HG02943 (cell line): ENCODE results near the gene STK11IP.
A peak's percentile ranks its signal among the peaks of the same experiment; 100 is the strongest.

Experiments
- ATAC-seq: cut with Tn5 transposase; IDR thresholded peaks from one replicate; pipeline ENCODE4 v1.9.1; 2021; ENCODE audit warnings: mild to moderate bottlenecking, low read depth, moderate library complexity; ENCODE audit not compliant: unreplicated experiment

STK11IP gene, protein sequence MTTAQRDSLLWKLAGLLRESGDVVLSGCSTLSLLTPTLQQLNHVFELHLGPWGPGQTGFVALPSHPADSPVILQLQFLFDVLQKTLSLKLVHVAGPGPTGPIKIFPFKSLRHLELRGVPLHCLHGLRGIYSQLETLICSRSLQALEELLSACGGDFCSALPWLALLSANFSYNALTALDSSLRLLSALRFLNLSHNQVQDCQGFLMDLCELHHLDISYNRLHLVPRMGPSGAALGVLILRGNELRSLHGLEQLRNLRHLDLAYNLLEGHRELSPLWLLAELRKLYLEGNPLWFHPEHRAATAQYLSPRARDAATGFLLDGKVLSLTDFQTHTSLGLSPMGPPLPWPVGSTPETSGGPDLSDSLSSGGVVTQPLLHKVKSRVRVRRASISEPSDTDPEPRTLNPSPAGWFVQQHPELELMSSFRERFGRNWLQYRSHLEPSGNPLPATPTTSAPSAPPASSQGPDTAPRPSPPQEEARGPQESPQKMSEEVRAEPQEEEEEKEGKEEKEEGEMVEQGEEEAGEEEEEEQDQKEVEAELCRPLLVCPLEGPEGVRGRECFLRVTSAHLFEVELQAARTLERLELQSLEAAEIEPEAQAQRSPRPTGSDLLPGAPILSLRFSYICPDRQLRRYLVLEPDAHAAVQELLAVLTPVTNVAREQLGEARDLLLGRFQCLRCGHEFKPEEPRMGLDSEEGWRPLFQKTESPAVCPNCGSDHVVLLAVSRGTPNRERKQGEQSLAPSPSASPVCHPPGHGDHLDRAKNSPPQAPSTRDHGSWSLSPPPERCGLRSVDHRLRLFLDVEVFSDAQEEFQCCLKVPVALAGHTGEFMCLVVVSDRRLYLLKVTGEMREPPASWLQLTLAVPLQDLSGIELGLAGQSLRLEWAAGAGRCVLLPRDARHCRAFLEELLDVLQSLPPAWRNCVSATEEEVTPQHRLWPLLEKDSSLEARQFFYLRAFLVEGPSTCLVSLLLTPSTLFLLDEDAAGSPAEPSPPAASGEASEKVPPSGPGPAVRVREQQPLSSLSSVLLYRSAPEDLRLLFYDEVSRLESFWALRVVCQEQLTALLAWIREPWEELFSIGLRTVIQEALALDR

DNA sequence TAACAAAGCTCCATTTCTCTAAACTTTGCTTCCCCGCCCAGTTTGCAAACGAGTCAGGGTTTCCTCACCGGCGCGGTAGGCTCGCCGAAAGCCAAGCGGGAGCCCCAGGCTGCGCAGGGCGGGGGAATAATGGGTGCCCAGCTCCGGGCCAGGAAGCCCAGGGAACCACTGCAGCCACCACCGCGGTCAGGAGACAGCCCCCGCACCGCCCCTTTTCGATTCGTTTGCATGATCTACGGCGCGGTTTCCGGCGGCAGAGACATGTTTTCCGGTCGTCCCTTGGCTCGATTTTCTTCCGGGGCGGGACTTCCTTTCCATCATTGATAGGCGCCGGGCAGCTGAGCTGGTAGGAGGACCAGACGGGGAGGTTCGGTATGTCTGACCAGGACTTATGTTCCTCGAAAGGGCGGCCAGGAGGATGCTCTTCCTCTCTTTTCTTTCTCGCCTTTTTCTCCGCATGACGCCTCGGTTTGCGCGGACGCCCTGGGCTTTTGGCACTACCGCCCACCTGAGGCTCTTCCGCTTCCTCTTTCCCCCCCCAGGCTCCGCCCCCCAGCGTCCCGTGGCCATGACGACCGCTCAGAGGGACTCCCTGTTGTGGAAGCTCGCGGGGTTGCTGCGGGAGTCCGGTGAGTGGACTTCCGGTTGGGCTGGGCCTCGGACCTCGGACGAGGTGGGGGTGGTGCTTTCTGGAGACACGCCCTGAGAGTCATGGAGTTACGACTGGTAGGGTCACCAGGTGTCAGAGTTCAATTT is at the start of gene STK11IP:
Gene STK11IP (plus strand): TSS at position 306 of the 756 bp plus-strand sequence. CDS start 263 bp downstream, at position 569.
- ATAC-seq, result peak; percentile 92

DNA sequence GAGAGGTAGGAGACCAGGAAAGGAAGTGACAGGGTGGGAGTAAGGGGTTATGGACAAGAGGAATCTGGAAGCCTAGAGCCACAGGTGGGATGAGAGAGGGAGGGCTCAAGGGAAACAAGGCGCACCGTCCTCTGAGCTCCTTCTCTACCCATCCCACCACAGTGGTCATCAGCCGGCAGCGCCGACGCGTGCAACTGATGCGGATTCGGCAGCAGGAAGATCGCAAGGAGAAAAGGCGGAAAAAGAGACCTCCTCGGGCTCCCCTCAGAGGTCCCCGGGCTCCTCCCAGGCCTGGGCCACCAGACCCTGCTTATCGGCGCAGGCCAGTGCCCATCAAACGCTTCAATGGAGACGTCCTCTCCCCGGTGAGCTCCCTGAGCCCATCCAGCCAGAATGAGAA is 48.7 kb upstream of the STK11IP start:
- ATAC-seq, result no peak

DNA sequence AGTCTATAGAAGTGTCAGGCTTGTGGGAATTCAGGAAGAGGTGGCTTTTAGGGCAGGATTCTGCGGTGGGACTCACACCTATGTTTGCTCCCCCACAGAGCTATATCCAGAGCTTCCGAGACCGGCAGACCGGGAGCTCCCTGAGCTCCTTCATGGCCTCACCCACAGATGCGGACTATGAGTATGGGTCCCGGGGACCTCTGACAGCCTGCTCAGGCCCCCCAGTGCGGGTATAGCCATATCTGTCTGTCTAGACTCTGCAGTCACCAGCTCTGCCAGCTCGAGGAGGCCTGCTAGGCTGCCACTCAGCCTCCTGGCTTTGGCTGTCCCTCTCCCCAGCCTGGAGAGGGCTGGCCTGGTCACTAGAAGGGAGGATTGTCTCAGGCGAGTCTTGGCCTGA is 48.0 kb upstream of the STK11IP start:
- no peak for ATAC-seq

DNA sequence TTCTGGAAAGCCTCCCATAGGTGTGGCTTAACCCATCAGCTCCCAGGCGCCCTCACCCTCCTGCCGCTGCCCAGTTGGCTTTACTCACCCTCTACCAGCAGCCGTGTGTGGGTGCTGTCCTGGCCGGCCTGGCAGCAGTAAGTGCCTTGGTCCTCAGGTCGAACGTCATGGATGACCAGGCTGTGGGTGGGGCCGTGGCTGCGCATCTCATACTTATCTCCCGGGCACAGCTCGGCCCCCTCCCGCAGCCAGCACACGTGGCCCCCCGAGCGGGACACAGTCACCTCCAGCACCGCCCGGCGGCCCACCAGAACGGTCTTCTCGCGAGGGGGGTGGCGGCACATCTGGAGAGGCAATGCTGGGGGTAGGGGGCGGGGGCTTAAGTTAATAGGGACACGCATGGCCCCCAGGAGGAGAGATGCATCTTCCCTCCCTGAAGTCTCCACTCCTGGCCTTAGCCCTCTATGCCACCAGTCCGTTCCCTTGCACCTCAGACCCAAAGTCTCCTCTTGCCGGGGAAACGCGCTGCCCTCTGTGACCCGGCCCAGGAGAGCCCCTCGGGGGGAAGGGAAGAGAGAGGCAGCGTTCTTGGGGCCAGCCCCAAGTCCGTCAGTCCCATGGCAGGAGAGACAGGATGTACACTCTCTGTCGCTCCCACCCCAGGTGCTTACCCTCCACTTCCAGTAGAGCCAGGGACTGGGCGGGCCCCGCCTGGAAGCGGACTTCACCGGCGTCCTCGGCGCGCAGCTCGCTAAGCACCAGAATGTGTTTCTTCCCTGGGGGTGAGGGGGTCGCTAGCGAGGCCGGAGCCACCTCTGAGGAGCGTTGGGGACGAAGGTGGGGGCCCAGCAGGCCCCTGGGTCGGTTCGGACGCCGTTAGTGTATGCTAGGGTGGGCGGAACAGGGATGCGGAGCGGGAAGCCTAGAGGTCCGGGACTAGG is 45.9 kb upstream of the STK11IP start:
- peak; percentile 16 for ATAC-seq

DNA sequence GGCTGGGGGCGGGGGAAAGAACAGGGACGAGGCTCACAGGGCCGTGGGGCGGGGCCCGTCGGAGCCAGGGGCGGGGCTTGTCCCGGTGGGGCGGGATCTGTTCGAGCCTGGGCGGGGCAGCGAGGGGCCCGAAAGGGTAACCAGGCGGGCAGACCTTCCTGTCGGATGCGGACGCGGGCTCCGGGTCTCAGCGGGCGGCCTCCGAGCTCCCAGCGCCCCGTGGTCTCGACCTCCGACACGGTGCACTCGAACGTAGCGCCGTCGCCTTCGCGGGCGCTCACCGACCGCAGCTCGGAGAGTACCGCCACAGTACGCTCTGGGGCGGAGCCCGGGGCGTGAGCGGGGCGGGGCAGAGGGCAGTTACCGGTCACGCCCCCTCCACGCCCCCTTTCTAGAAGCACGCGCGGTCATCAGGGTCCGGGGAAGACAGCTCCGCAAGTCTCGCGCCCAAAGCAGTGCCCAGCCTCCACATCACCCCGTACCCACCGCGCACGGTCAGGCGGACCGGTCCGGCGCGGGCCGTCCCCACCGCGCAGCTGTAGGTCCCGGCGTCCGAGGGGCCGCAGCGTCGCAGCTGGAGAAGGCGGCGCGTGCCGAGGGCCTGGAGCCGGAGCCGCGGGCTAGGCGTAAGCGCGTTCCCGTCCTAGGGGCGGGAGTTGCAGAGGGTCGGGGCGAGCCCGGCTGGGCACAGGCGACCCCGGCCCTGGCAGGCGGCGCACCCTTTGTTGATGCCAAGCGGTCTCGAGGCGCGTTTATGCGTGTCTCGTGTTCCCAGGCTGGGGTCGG is 45.1 kb upstream of the STK11IP start:
- ATAC-seq, result peak; percentile 91

DNA sequence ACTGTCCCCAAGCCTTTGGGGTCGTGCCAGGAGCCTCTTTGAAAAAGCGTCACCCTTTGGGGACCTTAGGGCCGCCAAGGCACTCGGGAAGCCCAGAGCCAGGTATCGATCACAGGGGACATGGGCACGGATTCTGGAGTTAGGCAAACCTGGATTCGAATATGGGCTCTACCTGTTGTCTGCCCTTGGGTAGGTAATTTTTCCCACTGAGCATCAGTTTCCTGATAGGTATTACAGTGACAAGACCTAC is 44.6 kb upstream of the STK11IP start:
- ATAC-seq, result no peak

DNA sequence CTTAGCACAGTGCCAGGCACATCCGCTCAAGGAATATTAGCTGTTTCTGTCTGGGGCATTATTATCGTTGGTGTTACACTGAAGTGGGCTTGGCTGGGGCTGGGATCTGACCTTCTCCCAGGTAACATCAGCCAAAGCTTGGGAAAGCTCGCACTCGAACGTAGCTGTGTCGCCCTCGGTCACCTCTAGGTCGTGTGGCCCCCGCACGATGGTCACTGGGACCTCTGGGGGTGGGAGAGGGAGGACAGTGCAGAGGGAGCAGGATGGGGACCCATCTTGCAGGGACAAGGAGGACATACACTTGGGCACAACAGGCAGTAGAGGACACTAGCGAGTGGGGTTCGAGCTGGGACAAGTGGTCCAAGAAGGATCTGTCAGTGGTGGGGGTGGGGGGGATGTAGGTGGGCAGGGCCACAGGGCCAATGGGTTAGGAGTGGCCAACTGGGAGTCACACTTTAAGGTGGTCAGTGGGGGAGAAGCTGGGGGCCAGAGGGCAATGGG is 44.1 kb upstream of the STK11IP start:
- no peak for ATAC-seq

DNA sequence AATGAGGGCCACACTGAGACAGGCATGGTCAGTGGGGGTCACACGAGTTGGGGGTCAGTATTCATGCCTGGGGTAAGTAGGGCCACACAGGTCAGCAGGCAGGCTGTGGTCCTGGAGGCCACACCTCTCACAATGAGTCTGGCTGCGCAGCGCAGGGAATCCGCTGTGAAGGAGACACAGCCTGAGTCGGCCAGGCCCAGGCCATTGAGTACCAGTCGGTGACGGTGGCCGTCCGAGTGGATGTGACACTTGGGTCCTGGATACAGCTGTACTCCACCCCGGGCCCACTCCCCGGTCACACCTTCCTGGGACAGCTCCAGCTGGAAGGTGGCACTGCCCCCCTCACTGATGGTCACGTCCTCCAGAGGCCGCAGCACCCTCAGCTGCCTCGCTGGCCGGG is 43.3 kb upstream of the STK11IP start:
- ATAC-seq, result no peak

DNA sequence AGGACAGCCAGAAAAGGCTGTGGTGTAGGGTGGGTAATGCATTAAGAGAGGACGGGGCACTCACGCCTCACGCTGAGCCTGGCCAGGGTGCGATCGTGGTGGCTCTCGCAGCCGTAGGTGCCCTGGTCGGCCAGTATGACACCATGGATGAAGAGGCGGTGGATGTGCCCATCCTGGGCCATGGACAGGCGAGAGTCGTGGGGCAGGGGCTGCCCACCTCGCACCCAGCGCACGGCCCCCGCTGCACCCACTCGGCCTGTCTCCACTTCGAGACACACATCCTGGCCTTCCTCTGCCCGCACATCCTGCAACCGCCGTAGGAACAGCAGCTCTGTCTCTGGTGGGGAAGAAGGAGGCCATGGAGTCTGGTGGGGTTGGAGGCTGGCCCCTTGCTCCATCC is 41.7 kb upstream of the STK11IP start:
- no peak for ATAC-seq

DNA sequence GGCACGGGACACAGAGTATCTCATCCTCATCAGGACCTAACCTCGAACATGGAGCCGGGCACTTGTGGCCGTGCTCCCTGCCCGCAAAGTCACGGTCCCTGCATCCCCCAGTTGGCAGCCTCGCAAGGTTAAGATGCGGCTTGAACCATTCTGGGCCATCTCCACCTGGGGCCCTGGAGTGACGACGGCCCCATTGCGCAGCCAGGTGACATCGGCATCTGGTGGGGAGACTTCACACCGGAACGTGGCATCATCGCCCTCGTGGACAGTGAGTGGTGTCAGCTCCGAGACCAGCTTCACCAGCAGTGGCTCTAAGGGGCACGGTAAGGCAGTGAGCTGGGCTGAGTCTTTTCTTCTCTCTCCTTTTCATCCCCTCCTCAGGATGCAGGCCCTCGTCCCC is 41.2 kb upstream of the STK11IP start:
- no peak for ATAC-seq

DNA sequence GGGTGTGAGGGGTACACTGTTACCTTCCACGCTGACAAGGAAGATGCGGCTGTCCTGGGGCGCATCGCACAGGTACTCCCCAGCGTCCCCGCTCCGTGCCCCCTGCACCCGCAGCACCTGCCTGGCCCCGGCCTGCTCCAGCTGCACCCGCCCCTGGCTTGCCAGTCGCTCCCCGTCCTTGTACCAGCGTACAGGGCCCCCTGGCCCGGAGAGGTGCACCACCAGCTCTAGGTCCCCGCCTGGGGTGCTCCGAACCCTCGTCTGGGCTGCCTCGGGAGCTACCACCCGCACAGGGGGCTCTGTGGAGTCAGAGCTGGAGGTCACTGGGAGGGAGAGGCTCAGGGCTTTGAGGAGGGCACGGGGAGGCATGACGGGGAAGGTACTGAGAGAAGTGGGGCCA is 40.3 kb upstream of the STK11IP start:
- ATAC-seq, result no peak

DNA sequence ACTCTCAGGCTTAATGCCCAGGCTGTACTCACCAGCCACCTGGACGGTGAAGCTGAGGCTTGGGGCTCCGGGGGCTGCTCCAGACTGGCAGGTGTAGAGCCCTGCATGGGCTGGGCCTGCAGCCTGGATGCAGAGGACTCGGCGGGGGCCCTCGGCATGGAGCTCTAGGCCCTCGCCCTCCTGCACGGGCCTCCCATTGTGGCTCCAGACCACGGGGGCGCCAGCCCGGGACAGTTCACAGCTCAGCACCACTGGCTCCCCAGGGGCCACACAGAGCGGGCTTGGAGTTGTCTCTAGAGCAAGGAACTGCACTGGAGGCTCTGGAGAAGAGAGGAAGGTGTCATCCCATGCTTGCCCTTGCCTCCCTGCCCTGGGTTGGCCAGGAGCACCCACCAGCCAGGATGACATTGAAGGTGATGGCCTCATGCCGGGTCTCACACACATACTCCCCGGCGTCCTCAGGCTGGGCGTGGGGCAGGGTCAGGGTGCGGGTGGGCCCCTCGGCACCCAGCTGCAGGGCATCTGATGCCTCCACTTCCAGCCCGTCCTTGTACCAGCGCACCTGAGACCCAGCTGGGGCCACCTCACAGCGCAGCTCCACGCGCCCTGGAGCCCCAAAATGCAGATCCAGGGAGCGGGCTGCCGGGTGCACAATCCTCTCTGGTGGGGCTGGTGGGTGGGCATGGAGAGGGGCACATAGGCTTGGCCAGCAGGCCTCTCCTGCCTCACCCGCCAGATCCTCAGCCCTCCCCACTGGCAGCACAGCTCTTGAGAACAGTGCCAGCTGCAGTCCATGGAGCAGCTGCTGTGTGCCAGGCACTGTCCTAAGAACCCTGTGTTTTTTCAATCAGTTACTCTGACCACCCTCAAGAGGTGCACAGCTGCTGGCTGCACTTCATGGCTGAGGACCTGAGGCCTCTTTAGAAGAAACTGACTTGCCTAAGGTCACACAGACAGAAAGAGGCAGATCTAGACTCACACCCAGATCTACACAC is 39.6 kb upstream of the STK11IP start:
- ATAC-seq, result no peak

DNA sequence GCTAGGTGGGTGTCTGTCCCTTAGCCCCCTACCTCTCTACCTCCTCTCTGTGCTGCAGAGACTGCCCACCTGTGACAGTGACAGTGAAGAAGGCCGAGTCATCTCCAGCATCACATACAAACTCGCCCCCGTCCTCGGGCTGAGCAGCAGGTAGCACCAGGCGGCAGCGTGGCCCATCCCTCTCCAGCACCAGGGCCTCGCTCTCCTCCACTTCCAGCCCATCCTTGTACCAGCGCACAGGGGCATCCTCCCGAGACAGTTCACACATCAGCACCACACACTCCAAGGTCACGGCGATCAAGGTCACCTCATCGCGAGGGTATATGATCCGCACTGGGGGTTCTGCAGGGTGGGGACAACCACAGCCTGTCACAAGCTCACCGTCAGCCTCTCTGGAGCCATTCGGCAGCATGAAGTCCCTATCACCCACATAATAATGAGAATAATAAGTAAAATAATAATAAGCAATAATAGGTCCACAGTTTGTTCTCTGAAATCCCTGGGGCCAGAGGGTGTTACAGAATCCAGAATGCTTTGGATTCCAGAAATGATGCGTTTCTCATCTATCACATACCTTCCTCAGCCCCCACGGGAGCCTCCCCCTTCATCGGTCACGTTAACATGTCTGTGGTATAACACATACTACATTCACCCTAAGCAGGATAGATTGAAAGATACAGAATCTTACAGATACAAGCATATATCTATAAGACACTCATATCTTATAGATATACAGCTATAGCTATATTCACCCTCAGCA is 38.3 kb upstream of the STK11IP start:
- no peak for ATAC-seq

DNA sequence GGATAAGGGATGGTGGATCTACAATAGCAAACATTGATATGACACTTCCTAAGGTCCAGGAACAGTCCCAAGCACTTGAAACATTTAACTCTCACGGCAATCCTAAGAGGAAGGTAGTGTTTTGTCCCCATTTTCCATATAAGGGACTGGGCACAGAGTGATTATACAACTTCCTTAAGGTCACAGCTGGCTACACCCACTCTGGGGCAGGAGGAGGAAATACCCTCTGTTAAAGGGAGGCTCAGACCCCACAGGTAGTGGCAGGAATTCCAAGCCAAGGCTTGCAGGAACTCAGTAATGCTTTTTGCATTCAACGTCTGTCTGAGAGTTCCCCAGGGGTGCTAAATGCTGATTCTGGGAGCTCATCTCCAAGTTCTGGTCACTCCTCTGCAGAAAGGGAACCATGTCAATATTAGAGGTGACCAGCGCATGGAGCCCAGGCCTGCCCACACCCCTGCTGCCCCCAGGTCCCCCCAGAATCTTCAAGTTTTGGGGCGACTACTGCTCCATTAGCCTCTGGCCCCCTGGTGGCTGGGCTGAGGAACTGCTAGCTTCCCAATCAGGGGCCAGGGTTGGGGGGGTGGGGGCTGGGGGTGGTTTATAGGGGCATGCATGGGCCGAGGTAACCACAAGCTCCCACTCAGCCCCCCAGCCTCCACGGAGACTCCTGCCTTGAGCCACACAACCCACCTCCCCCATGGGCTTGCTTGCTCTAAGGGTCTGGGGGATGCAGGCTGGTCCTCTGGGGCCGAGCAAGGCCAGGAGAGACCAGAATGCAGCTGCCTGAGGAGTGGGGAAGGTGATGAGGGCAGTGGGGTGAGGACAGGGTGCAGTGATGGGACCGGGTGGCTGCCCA is 37.4 kb upstream of the STK11IP start:
- no peak for ATAC-seq

DNA sequence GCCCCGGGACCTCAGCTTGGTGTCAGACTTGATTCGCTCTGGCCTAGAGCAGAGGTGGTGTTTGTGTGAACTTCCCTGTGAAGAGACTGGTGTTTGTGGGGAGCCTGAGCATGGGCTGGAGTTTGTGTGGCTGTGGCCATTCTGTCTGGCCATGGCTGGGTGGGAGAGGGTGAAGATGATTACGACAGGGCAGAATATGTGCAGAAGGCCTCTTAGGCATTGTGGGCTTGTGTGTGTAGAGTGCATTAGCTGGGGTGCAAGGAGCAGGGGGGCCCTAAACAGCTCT is 36.8 kb upstream of the STK11IP start:
- no peak for ATAC-seq
